GM19099 (cell line): Measurements from ENCODE around the gene SCFD2.

ENCODE experiments used
- POLR2A ChIP-seq: IDR thresholded peaks from 3 replicates; pipeline ENCODE4 v1.6.1; 2011; ENCODE audit warnings: low read depth; ENCODE audit not compliant: insufficient read length; ENCODE audit errors: extremely low read depth

The SCFD2 gene

DNA sequence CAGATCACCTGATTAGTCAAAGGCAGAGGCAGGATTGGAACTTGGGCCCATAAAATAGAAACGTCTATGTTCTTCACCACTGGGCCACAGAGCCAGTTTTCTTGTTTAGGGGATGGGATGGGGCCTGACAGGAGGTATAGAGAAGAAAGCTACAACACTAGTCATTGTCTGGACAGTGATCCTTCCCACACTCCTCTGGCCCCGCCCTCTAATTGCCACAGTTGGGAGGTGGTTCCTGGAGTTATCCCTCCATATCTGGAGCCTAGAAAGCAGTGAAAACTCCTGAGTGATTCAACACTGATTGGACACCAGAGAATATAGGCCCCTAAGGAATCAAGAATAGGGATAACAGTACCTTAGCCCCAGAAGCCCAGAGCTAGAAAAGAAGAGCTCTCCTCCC lies 480.9 kb downstream of the SCFD2 start:
- TF ChIP-seq POLR2A, result no peak

DNA sequence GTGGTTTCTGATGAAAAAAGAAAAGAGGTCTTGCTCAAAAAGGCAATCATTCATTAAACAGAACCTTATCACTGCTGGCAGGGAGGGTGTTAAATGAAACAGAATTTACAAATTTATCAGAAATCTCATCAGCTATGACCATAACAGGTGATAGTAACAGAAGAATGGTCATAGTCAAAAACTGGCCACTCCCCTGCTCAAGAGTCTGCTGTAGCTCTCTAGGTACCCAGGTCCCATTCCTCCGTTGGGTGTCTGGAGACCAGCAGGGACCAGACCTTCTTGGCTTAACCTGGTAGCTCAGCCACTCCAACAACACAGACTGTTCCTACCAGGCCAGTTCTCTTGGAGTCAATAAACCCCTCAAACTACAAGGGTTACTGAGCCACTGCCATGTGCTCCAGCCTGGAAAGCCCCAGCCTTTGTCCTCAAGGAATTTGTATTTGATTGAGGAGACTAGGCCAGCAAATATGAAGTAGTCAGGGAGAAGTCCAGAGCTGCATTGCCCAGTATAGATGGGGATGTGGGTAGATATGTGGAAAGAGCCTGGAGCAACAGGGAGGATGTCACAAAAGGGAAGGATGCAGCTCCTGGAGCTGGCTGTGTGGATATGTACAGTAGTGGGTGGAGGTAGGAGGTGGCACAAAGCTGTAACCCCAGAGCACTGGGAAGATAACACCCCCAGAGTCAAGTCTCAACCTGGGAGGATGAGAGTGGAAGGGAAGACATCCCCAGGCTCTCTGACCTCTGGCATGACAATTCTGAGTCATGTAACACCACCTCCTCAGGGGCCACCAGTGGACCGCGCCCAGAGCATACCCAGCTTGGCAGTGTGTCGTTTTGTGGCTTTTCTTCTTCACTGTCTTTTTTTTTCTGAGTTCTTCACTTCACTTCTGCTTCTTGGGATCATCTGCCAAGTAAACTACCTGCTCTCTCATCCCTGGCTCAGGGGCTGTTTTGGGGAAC lies 481.9 kb downstream of the SCFD2 start:
- TF ChIP-seq POLR2A, result no peak

DNA sequence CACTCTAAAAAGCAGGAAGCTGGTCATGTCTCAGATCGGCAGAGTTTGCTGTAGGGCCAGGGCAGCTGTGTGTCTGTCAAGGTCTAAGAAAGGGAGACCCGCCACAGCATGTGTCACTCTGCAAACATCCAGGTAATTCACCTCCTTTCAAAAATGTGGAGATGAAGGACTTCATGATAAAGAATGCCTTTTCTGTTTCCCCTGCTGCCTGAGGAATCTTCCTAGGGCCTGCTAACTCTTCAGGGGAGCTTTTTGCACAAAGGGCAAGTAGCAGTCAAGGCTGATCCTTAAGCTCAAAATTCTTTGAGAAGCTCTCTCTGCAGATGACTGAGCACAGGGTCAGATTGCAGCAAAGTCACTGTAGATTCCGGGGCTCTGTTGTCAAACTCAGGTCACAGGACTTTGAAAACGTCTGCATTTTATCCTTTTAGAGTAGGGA lies 482.7 kb downstream of the SCFD2 start:
- TF ChIP-seq POLR2A, result no peak

DNA sequence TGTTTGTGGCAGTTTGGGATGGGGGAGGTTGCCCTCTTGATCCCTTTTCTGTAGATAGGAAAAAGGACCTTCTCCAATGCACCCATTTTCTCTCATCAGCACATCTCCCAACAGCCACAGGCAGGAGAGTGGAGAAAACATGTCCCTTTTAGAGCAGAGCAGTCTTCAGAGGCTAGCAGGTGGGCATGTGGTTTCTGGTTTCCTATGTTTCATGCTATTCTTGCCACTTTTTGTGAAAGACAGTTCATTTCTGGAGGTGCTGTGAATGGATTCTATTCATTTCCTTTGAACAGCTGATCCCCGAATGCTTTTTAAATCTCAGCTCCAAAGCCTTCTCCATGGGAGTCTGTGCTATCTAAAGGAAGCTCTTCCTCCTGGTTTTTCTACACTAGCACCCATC lies 484.9 kb downstream of the SCFD2 start:
- no peak for TF ChIP-seq POLR2A

DNA sequence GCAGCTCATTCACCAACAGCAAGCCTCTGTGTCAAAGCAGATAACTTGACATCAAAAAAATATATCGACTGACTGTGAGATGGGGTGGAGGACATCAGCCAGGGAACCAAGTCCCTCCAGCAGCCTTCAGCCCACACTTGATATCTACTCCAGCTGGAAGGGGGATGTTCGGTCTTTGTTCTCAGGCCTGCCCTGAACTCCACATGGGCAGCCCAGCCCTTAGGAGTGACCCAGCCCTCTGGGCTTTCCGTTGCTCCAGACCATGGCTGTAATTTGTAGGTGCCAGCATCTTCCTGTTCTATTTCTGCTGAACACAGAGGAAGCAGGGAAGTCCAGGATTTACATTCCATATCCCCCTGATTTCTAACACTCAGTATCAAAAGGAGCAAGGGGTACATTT lies 486.4 kb downstream of the SCFD2 start:
- TF ChIP-seq POLR2A, result no peak

DNA sequence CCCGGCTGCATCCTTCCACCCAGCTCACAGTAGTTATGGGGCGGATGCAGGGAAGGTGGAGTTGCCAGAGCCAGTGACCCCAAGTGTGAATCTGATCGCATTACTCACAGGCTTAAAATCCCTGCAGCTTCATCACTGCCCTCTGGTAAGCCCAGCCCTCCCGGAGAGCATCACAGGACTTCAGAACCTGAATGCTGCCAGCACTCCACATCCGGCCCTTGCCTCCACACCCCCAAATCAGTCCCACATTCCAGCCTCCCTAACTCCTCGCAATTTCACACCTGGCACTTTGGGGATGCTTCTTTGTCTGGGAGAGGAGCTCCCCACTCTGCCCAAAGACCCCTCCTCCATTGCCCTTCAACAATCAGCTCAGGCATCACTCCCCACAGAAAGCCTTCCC lies 488.2 kb downstream of the SCFD2 start:
- TF ChIP-seq POLR2A, result no peak

DNA sequence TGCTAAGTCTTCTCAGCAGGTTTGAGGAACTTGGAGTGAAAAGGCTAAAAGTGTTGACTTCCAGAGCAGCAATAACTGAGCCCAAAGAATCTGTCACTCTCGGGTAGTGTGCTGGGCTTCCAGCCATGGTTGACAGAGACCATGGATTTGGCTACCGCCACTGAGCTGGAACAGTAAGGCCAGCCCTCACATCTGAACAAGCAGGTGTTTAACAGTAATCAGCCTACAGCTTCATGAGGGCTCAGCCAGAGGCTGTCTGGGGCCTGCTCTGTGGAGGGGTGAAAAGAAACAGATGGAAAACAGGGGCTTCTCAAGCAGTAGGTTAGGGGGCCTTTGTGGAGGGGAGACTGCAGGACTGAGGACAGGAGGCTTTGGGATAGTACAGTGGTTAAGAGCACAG lies 488.8 kb downstream of the SCFD2 start:
- no peak for TF ChIP-seq POLR2A

DNA sequence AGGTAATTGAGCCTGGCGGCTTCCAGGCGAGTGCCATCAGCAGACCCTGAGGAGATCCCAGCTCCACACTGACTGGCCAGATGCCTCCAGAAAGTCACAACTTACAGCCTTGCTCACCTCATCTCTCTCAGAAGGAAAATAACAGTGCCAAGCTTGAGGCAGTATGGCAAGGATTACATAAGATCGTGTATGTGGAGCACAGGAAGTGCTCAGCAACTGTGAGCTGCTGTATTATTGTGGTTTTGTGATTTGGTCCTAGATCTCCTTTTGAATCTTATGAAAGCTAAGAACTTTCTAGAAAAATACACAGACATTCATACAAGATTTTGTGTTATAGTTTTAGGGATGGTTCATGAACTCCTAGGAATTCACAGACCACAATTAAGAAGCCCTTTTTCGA lies 489.8 kb downstream of the SCFD2 start:
- TF ChIP-seq POLR2A, result no peak

DNA sequence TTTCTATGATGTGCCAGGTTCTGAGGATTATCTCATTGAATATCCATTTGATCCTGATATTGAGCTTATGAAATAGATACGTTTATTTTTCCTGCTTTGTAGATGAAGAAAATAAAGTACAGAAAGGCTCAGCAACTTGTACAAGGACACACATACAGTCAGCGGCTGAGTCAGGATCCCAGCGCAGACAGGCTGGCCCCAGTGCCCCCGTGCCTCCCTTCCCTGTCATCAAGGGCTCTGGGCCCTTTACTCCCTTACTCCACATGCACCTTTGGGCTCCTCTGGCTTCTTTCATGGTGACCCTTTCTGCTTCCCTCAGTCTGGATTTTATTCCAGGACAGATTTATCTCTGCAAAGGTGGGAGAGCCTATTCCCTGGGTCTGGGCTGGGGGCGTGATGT lies 490.9 kb downstream of the SCFD2 start:
- TF ChIP-seq POLR2A, result no peak

DNA sequence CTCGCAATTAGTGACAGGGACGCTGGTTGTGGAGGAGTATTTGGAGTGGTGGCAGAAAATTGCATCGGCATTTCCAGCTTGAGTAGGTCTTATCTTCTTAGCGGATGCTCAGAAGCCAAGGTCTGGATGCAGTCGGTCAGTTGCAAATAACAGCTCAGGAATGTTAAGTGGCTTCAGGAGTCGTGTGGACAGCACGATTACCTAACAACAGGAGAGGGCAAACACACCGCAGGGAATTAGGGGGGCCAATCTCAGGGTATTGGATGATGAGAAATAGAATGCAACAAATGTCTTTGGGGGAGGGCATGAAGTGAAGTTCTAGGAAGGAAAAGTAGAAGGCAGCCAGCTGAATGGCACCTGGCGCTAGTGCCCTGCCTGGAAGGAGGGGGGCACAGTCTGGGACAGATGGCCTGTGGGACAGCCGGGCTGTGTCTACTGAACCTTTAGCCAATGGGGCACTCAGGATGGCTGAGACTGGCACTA lies 492.0 kb downstream of the SCFD2 start:
- TF ChIP-seq POLR2A, result no peak

DNA sequence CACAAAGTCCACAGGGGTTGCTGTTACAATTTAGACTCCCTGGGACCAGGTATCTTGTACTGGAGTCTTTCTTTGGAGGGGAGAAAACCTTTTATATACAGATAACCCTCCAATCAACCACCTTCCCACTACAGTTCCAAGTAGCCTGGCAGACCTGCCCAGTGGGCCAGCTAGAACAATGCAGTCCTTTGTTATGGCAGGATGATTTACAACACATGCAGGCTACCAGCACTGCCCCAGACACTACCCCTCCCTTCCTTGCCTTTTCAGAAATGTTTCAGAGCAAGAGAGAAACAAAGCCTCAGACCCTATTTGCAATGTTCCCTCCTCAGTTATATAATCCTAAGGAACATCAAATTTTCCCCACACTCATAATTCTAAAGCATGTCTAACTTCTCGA lies 492.7 kb downstream of the SCFD2 start:
- no peak for TF ChIP-seq POLR2A

DNA sequence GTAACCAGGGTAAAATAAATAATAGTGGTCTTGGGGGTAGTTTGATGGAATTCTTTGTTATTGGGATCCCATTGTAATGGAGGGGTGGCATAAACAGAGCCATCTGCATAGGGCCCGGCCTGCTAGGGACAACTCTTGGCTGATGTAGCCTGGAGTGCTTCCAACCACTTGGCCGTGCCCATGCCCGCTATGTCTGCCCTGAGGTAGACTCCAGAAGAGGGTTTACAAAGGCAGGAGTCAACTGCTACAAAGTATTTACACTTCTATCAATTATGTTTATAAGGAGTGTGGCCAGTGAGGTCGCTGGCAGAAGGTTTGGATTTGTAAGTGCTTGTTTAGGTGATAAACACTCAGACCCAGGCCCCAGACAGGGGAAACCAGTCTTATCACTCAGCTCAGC lies 495.6 kb downstream of the SCFD2 start:
- TF ChIP-seq POLR2A, result no peak

DNA sequence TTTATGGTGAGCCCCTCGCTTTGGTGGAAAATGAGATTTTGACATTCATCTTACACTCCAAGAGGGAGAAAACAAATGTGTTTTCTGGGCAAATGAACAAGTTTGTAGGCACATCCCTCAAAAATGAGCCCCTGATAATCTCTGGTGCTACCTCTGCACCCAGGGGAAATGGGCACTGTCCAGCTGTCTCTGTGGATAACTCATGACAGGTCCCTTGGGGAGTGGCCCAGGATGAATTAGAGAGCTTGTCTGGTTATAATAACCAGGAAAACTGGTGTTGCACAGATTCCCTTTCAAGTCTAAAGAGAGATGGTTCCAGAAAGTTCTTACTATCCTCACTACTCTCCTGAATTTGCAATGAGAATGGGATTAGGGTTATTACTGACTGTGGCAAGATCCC lies 496.2 kb downstream of the SCFD2 start:
- TF ChIP-seq POLR2A, result no peak

DNA sequence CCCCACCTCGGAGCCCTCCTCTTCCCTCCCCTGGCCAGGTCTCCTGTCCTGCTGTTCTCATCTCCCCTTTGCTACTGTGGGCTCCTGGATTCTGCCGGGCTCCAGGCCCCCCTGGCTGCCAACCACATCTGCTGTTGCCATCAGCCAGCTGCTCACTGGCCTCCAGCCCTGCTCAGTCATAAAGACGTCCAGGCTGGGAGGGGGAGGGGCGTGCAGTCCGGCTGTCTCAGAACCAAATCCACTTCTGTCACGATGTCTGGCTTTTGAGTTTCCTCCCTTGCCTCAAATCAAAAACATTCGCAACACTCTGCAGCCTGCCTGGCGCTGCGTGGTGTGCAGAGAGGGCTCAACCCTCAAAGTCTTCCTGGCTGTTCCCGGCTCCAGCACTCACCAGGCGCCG lies 496.7 kb downstream of the SCFD2 start:
- no peak for TF ChIP-seq POLR2A

DNA sequence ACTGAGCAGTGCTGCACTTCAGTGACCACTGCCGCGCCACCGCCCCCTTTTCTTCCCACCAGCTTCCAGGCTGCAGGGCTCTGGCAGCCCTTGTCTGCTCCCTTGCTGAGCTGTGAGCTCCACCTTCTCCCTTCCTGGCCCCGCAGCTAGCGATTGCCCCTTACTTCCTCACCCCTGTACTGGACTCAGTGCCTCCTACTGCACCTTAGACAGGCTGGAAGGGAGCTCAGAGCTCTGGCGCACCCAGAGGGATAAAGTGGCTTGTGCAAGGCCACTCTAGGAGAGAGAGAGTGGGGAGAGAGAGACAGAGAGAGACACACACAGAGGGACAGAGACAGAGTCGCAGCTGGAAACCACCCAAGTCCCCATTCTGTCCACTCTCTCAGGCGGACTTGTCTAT lies 497.7 kb downstream of the SCFD2 start:
- no peak for TF ChIP-seq POLR2A

DNA sequence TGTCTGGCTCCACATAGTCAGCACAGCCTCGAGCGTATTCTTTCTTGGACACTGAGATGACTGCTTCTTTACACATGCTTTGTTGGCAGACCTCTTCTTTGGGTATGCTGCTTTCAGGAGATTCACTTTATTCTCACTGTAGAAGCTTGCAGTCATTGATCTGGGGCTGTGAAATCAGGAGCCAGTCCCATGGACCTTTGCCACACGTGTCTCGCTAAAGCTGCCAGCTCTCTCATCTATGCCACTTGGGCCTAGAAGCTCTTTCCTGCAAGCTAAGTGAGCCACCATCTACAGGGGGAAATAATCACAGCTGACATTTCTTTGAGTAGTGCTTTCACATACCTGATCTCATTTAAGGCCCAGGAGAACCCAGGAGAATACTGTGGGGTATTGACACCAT lies 498.7 kb downstream of the SCFD2 start:
- TF ChIP-seq POLR2A, result no peak
